Left ventricle myocardium inferior (tissue), 1 donor: ENCODE measurements around the gene RBP3. TPM values are rescaled to one million over a fixed set of nuclear protein-coding genes. Genes with fewer than 3 reads are reported as not detected.

ENCODE experiments used
- DNase-seq: peaks from one replicate; pipeline ENCODE4 v3.0.0-alpha.2; 2020
- H3K27ac ChIP-seq: fragments of 200-600 bp; replicated peaks from 2 replicates; pipeline ENCODE4 v1.8.0; 2021
- H3K27me3 ChIP-seq: fragments of 200-600 bp; 2 replicates; pipeline ENCODE4 v1.8.0; 2021; ENCODE audit warnings: low read depth
- H3K36me3 ChIP-seq: fragments of 200-600 bp; 2 replicates; pipeline ENCODE4 v1.8.0; 2021
- H3K4me1 ChIP-seq: fragments of 200-600 bp; 2 replicates; pipeline ENCODE4 v1.8.0; 2021
- H3K4me3 ChIP-seq: fragments of 200-600 bp; 2 replicates; pipeline ENCODE4 v1.8.0; 2021; ENCODE audit warnings: mild to moderate bottlenecking, moderate library complexity
- H3K9me3 ChIP-seq: fragments of 200-600 bp; replicated peaks from 2 replicates; pipeline ENCODE4 v1.8.0; 2021
- intact Hi-C: fragments of 100-400 bp; cut with micrococcal nuclease; formaldehyde crosslinking; loops from one replicate; pipeline ENCODE4 v1.11.0; 2022
- total RNA-seq: library from RNA; stranded (reverse); fragmentation: NEBNext Ultra II Directional; extraction: Animal tissue kit (Norgen Biotek cat#: 25700); gene quantifications from one replicate; pipeline ENCODE4 v1.2.1, GENCODE V29; 2021
- TF ChIP-seq, protein P1 (sequence below): fragments of 200-600 bp; IDR thresholded peaks from 2 replicates; pipeline ENCODE4 v1.8.0; 2021; ENCODE audit warnings: antibody characterized with exemption, mild to moderate bottlenecking, borderline replicate concordance
- donor health status: DM: no; HTN: yes; CAD: no; lungs with severe emphysema.

The RBP3 gene
- total RNA-seq, 1 donor from 2014 or later, result not detected

- DNase-seq, result no peak
- Histone ChIP-seq H3K4me1 (peaks cover 3% of the 10 kb centered on the region), H3K4me3 (no peak overlapping the region), H3K27me3 (no peaks in the 10 kb centered on the region), H3K9me3 (no peaks in the 10 kb centered on the region), H3K36me3 (no peaks in the 10 kb centered on the region), H3K27ac (no peak overlapping the region)
- TF ChIP-seq, protein P1, sequence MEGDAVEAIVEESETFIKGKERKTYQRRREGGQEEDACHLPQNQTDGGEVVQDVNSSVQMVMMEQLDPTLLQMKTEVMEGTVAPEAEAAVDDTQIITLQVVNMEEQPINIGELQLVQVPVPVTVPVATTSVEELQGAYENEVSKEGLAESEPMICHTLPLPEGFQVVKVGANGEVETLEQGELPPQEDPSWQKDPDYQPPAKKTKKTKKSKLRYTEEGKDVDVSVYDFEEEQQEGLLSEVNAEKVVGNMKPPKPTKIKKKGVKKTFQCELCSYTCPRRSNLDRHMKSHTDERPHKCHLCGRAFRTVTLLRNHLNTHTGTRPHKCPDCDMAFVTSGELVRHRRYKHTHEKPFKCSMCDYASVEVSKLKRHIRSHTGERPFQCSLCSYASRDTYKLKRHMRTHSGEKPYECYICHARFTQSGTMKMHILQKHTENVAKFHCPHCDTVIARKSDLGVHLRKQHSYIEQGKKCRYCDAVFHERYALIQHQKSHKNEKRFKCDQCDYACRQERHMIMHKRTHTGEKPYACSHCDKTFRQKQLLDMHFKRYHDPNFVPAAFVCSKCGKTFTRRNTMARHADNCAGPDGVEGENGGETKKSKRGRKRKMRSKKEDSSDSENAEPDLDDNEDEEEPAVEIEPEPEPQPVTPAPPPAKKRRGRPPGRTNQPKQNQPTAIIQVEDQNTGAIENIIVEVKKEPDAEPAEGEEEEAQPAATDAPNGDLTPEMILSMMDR, result no peak
- intact Hi-C loops, result no loop called here
Observed at GRCh38 chr10:47389619-47390018, 41.5 kb downstream of the RBP3 start.

DNA sequence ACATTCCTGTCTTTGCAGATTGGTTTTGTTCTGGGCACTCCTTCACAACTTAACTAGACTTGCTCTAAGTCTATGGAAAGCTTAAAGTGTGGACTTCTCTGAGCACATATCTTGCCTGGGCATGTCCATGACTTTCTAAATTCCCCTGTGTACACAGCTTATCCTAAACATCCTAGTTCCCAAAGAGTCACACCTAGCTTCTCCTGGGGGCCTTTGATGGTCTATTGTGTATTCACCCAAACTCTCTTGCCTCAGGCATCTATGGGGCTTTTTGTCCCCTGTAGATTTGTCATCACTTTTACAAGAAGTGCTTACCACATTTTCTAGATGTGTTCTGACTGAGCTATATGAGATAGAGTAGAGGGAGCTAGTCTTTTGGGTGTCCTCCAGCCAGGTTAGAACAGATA is 48.2 kb downstream of the RBP3 start:
- Histone ChIP-seq H3K36me3 (no peaks in the 10 kb centered on the region), H3K27ac (no peak overlapping the region), H3K27me3 (peaks cover 14% of the 10 kb centered on the region), H3K4me3 (no peak overlapping the region), H3K9me3 (peaks cover 6% of the 10 kb centered on the region), H3K4me1 (no peaks in the 10 kb centered on the region)
- DNase-seq, result no peak
- intact Hi-C loops, result no loop called here
- TF ChIP-seq, protein P1, result no peak

DNA sequence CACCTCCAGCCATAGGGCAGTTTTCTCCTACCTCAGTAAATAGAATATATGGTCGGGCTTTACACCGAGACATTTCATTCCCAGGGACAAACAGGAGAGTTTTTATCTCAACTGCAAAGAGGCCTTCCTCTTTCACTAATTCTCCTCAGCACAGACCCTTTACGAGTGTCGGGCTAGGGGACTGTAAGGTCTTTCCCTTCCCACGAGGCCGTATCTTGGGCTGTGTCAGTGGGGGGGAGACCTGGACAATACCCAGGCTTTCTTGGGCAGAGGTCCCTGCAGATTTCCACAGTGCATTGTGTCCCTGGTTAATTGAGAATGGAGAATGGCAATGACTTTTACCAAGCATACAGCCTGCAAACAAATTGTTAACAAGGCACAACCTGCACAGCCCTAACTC is 49.1 kb downstream of the RBP3 start:
- H3K27me3 ChIP-seq, result peaks cover 14% of the 10 kb centered on the region
- peaks cover 6% of the 10 kb centered on the region for H3K9me3 ChIP-seq
- intact Hi-C loops, result no loop called here
- H3K27ac ChIP-seq, result no peak overlapping the region
- TF ChIP-seq, protein P1, result no peak
- peaks cover 3% of the 10 kb centered on the region for H3K4me1 ChIP-seq
- no peak overlapping the region for H3K4me3 ChIP-seq
- no peaks in the 10 kb centered on the region for H3K36me3 ChIP-seq
- no peak for DNase-seq

- peaks cover 20% of the 10 kb centered on the region for H3K4me1 ChIP-seq
- TF ChIP-seq, protein P1, result no peak
- no peaks in the 10 kb centered on the region for H3K36me3 ChIP-seq
- intact Hi-C loops, result no loop called here
- no peak overlapping the region for H3K27ac ChIP-seq
- H3K27me3 ChIP-seq, result peaks cover 14% of the 10 kb centered on the region
- DNase-seq, result no peak
- peaks cover 6% of the 10 kb centered on the region for H3K9me3 ChIP-seq
- no peak overlapping the region for H3K4me3 ChIP-seq
Observed at GRCh38 chr10:47400251-47400650, 52.1 kb downstream of the RBP3 start.

DNA sequence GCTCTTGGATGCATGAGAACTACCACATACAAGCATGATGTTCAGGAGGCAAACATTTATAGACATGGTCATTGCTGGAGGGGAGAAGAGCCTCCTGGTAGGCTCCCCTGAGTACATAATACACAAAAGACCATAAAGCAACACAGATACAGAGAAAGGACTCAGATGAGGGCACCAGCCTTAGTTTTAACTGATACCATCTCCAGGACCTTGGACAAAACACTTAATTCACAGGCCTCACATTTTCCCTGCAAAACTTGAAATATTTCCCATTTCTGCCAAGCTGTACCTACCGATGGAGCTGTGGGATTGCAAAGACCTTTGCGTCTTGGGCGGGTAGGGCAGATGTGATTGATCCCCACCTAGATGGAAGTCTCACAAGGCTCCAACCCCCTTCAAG is 52.6 kb downstream of the RBP3 start:
- H3K36me3 ChIP-seq, result no peaks in the 10 kb centered on the region
- DNase-seq, result no peak
- H3K4me1 ChIP-seq, result peaks cover 20% of the 10 kb centered on the region
- H3K4me3 ChIP-seq, result no peak overlapping the region
- intact Hi-C loops, result no loop called here
- H3K27ac ChIP-seq, result no peak overlapping the region
- peaks cover 14% of the 10 kb centered on the region for H3K27me3 ChIP-seq
- TF ChIP-seq, protein P1, result no peak
- H3K9me3 ChIP-seq, result peaks cover 6% of the 10 kb centered on the region

GRCh38 chr10:47401210-47401609 is 53.0 kb downstream of the RBP3 start:
- Histone ChIP-seq H3K4me3 (no peak overlapping the region), H3K36me3 (no peaks in the 10 kb centered on the region), H3K27ac (no peak overlapping the region), H3K27me3 (peaks cover 12% of the 10 kb centered on the region), H3K9me3 (peaks cover 6% of the 10 kb centered on the region), H3K4me1 (peaks cover 20% of the 10 kb centered on the region)
- no peak for DNase-seq
- intact Hi-C loops, result no loop called here
- TF ChIP-seq, protein P1, result no peak
